ENCODE data around the gene ATOH8.
"Not testable (repeated sequence)": the region's sequence is repeated elsewhere in the genome, so short reads cannot be mapped to it uniquely, and the experiment has no call there.

The ATOH8 gene

GRCh38 chr2:85827879-85828569 lies 74.2 kb downstream of the ATOH8 start:
- DNase-seq, result no peak
- no peaks in the 10 kb centered on the region for H3K36me3 ChIP-seq (replicated peaks)
- H3K27ac ChIP-seq, result no peak overlapping the region
- no peak for TF ChIP-seq CTCF (IDR thresholded peaks at IDR 0.05; ENCODE audit: low read depth, low read length, missing control alignments)
- no peak overlapping the region for H3K4me3 ChIP-seq (ENCODE audit: low read depth, low read length)
- in situ Hi-C loops (cut with HindIII; ENCODE audit: low pct_ligation_motif_present, low sequenced_read_pairs), result no loop called here
- H3K27me3 ChIP-seq (replicated peaks), result no peaks in the 10 kb centered on the region

GRCh38 chr2:85828725-85829124 lies 74.9 kb downstream of the ATOH8 start:
- Histone ChIP-seq H3K4me3 (ENCODE audit: low read depth, low read length) (no peak overlapping the region), H3K27me3 (replicated peaks) (no peaks in the 10 kb centered on the region), H3K36me3 (replicated peaks) (no peaks in the 10 kb centered on the region), H3K27ac (no peak overlapping the region)
- DNase-seq, result no peak
- TF ChIP-seq CTCF (IDR thresholded peaks at IDR 0.05; ENCODE audit: low read depth, low read length, missing control alignments), result no peak
- in situ Hi-C loops (cut with HindIII; ENCODE audit: low pct_ligation_motif_present, low sequenced_read_pairs), result no loop called here

GRCh38 chr2:85829394-85829793 lies 75.6 kb downstream of the ATOH8 start:
- H3K4me3 ChIP-seq (ENCODE audit: low read depth, low read length); H3K27ac ChIP-seq; H3K27me3 ChIP-seq (replicated peaks); in situ Hi-C loops (cut with HindIII; ENCODE audit: low pct_ligation_motif_present, low sequenced_read_pairs); H3K36me3 ChIP-seq (replicated peaks); DNase-seq: not testable (repeated sequence)

DNA sequence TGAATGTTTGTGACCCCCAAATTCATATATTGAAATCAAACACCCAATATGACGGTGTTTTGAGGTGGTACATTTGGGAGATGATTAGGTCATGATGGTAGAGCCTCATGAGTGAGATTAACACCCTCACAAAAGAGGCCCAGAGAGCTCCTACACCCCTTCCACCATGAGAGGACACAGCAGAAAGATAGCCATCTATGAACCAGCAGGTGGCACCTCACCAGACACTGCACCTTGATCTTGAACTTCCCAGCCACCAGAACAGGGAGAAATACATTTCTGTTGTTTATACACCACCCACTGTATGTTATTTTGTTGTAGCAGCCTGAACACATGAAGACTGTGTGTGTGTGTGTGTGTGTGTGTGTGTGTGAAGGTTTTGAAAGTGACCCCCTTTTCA lies 76.9 kb downstream of the ATOH8 start:
- peak; percentile 46 for TF ChIP-seq CTCF (IDR thresholded peaks at IDR 0.05; ENCODE audit: low read depth, low read length, missing control alignments)
- Histone ChIP-seq H3K27me3 (replicated peaks) (no peaks in the 10 kb centered on the region), H3K27ac (no peak overlapping the region), H3K4me3 (ENCODE audit: low read depth, low read length) (no peak overlapping the region), H3K36me3 (replicated peaks) (no peaks in the 10 kb centered on the region)
- no peak for DNase-seq
- in situ Hi-C loops (cut with HindIII; ENCODE audit: low pct_ligation_motif_present, low sequenced_read_pairs), result no loop called here

DNA sequence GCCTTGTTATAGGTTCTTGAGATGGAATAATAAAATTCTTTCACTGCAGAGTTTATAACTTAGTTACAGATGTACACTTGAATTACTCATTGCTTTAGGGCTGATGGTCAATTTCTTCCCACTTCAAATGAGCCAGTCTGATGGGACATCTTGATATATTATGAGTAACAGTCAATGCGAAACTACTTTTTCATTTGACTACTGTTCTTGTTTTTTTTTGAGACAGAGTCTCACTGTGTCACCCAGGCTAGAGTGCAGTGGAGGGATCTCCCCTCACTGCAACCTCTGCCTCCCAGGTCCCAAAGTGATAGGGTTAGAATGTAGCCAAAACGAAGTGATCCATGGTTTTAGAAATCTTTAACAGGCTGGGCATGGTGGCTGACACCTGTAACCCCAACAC lies 77.9 kb downstream of the ATOH8 start:
- DNase-seq, result no peak
- H3K4me3 ChIP-seq (ENCODE audit: low read depth, low read length), result no peak overlapping the region
- in situ Hi-C loops (cut with HindIII; ENCODE audit: low pct_ligation_motif_present, low sequenced_read_pairs), result no loop called here
- H3K27me3 ChIP-seq (replicated peaks), result no peaks in the 10 kb centered on the region
- no peaks in the 10 kb centered on the region for H3K36me3 ChIP-seq (replicated peaks)
- no peak overlapping the region for H3K27ac ChIP-seq
- no peak for TF ChIP-seq CTCF (IDR thresholded peaks at IDR 0.05; ENCODE audit: low read depth, low read length, missing control alignments)

DNA sequence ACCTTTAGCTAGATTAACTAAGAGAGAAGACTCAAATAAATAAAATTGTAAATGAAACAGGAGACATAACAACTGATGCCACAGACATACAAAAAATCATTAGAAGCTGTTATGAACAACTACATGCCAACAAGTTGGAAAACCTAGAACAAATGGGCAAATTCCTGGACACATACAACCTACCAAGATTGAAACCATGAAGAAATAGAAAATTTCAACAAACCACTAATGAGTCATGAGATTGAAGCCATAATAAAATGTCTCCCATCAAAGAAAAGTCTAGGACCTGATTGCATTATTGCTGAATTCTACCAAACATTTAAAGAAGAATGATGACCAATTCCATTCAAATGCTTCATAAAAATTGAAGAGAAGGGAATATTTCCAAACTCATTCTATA lies 80.7 kb downstream of the ATOH8 start:
- Histone ChIP-seq H3K27me3 (replicated peaks) (no peaks in the 10 kb centered on the region), H3K36me3 (replicated peaks) (no peaks in the 10 kb centered on the region), H3K4me3 (ENCODE audit: low read depth, low read length) (no peak overlapping the region), H3K27ac (no peak overlapping the region)
- DNase-seq, result no peak
- in situ Hi-C loops (cut with HindIII; ENCODE audit: low pct_ligation_motif_present, low sequenced_read_pairs), result no loop called here
- TF ChIP-seq CTCF (IDR thresholded peaks at IDR 0.05; ENCODE audit: low read depth, low read length, missing control alignments), result no peak
